H1 (cell line): Measurements from ENCODE around the gene CFAP44. TPM values are rescaled to one million over a fixed set of nuclear protein-coding genes. Genes with fewer than 3 reads are reported as not detected.

Experiments
- SRF ChIP-seq: IDR thresholded peaks from 2 replicates; pipeline ENCODE4 v1.6.1; 2011; ENCODE audit warnings: mild to moderate bottlenecking, low read depth, low read length, moderate library complexity
- polyA plus RNA-seq, 7 experiments: library from polyadenylated mRNA; depleted of rRNA in 3 of 7; stranded (reverse) in 5 of 7; unstranded in 2 of 7; fragments of >200 nt in 5 of 7; fragments of 200-250 nt in 2 of 7; gene quantifications; 1 replicate in 5 of 7; 2 replicates in 1 of 7; 4 replicates in 1 of 7; pipeline versions ENCODE4 v1.2.1 to v1.2.3, GENCODE V29; 2011 to 2013; ENCODE audit warnings: missing spikeins in 2 of 7, mixed read lengths in 2 of 7
- total RNA-seq: library from RNA; stranded (reverse); fragmentation: NEBNext Ultra II Directional; extraction: Animal tissue kit (Norgen Biotek cat#: 25700); gene quantifications from 2 replicates; pipeline ENCODE4 v1.2.1, GENCODE V29; 2021

CFAP44 gene
- total and polyA plus RNA-seq, 2 of the 8 experiments (the other 6 are each of a cell fraction or from before 2014, with no cell fraction given), result 0.45 to 0.60 TPM

GRCh38 chr3:113423699-113424098 is 17.6 kb downstream of the CFAP44 start (continued):
- no peak for TF ChIP-seq SRF
